Hepatocyte (in vitro differentiated cells): ENCODE measurements around the gene CETP. TPM values are rescaled to one million over a fixed set of nuclear protein-coding genes. Genes with fewer than 3 reads are reported as not detected.
"Not testable (repeated sequence)": the region's sequence is repeated elsewhere in the genome, so short reads cannot be mapped to it uniquely, and the experiment has no call there.

Experiments
- DNase-seq: peaks from one replicate; pipeline ENCODE4 v3.0.0-alpha.2; 2016; ENCODE audit warnings: low spot score
- H2AFZ ChIP-seq: fragments of 200-600 bp; sonication (generic); 2 replicates; pipeline ENCODE4 v1.6.0; 2016; ENCODE audit warnings: antibody characterized with exemption, mild to moderate bottlenecking
- H3K27ac ChIP-seq: fragments of 200-600 bp; sonication (generic); 2 replicates; pipeline ENCODE4 v1.5.1; 2016; ENCODE audit warnings: mild to moderate bottlenecking
- H3K27me3 ChIP-seq: fragments of 200-600 bp; sonication (generic); 2 replicates; pipeline ENCODE4 v1.6.1; 2016
- H3K36me3 ChIP-seq: fragments of 200-600 bp; sonication (generic); replicated peaks from 2 replicates; pipeline ENCODE4 v1.5.1; 2016; ENCODE audit warnings: low read depth; ENCODE audit not compliant: insufficient read depth
- H3K4me1 ChIP-seq: fragments of 200-600 bp; sonication (generic); 2 replicates; pipeline ENCODE4 v1.5.1; 2016; ENCODE audit warnings: mild to moderate bottlenecking, moderate library complexity; ENCODE audit not compliant: insufficient read depth
- H3K4me2 ChIP-seq: fragments of 200-600 bp; sonication (generic); 2 replicates; pipeline ENCODE4 v1.6.0; 2016
- H3K4me3 ChIP-seq: fragments of 200-600 bp; sonication (generic); 2 replicates; pipeline ENCODE4 v1.5.1; 2016; ENCODE audit warnings: mild to moderate bottlenecking
- H3K79me2 ChIP-seq: fragments of 200-600 bp; sonication (generic); 2 replicates; pipeline ENCODE4 v1.6.0; 2017; ENCODE audit warnings: mild to moderate bottlenecking
- H3K9me2 ChIP-seq: fragments of 200-600 bp; sonication (generic); replicated peaks from 2 replicates; pipeline ENCODE4 v1.6.0; 2017; ENCODE audit warnings: mild to moderate bottlenecking; ENCODE audit not compliant: insufficient read depth
- H3K9me3 ChIP-seq: fragments of 200-600 bp; sonication (generic); 2 replicates; pipeline ENCODE4 v1.5.1; 2016; ENCODE audit warnings: low read depth, mild to moderate bottlenecking
- H4K20me1 ChIP-seq: fragments of 200-600 bp; sonication (generic); 2 replicates; pipeline ENCODE4 v1.6.0; 2016; ENCODE audit warnings: mild to moderate bottlenecking; ENCODE audit not compliant: insufficient read depth, poor library complexity, severe bottlenecking
- CTCF ChIP-seq: fragments of 200-600 bp; sonication (generic); IDR thresholded peaks from 2 replicates; pipeline ENCODE4 v1.5.1; 2016; ENCODE audit warnings: antibody characterized with exemption, mild to moderate bottlenecking; ENCODE audit not compliant: poor library complexity
- EZH2 ChIP-seq: fragments of 200-600 bp; sonication (generic); IDR thresholded peaks from 2 replicates; pipeline ENCODE4 v1.6.1; 2016; ENCODE audit warnings: antibody characterized with exemption, mild to moderate bottlenecking, borderline replicate concordance
- EZH2phosphoT487 ChIP-seq: fragments of 200-600 bp; sonication (generic); IDR thresholded peaks from one replicate; pipeline ENCODE4 v1.6.1; 2018; ENCODE audit warnings: antibody characterized with exemption, mild to moderate bottlenecking, low read depth, moderate library complexity; ENCODE audit not compliant: unreplicated experiment, severe bottlenecking
- WGBS: methylation state at CpG from one replicate; pipeline ENCODE4 v1.1.6; 2016; ENCODE audit warnings: low lambda C conversion rate; ENCODE audit errors: missing lambda C conversion rate; 5-methylcytosine and 5-hydroxymethylcytosine counted together
- polyA plus RNA-seq: library from polyadenylated mRNA; unstranded; fragments of >200 nt; fragmentation: Nextera tagmentation; extraction: Ambion mirVana; gene quantifications from 2 replicates; pipeline ENCODE4 v1.2.1, GENCODE V29; 2016
- total RNA-seq: library from RNA; depleted of rRNA; stranded (reverse); fragments of >200 nt; gene quantifications from 2 replicates; pipeline ENCODE4 v1.2.3, GENCODE V29; 2014

Gene CETP
- total and polyA plus RNA-seq, 2 experiments from 2014 or later: not detected

GRCh38 chr16:57003439-57004386 is 42.0 kb downstream of the CETP start:
- no peaks in the 10 kb centered on the region for H3K9me2 ChIP-seq
- no peak overlapping the region for H3K27ac ChIP-seq
- WGBS: 88% methylated on average over 21 of the region's 22 CpGs
- DNase-seq: no peak
- no peaks in the 10 kb centered on the region for H3K79me2 ChIP-seq
- H3K36me3 ChIP-seq: no peaks in the 10 kb centered on the region
- no peaks in the 10 kb centered on the region for H3K4me1 ChIP-seq
- no peaks in the 10 kb centered on the region for H3K9me3 ChIP-seq
- H2AFZ ChIP-seq: no peak overlapping the region
- no peak overlapping the region for H3K4me3 ChIP-seq
- H4K20me1 ChIP-seq: no peaks in the 10 kb centered on the region
- TF ChIP-seq CTCF: no peak
- no peak for TF ChIP-seq EZH2
- TF ChIP-seq EZH2phosphoT487: no peak
- H3K4me2 ChIP-seq: no peak overlapping the region
- no peaks in the 10 kb centered on the region for H3K27me3 ChIP-seq

GRCh38 chr16:57004387-57005250 is 42.9 kb downstream of the CETP start:
- H3K4me2 ChIP-seq: no peak overlapping the region
- no peak for TF ChIP-seq EZH2

GRCh38 chr16:57005597-57005996 is 43.8 kb downstream of the CETP start:
- not testable (repeated sequence) for H3K36me3 ChIP-seq, H3K4me1 ChIP-seq, H3K27ac ChIP-seq, H3K9me3 ChIP-seq, H4K20me1 ChIP-seq, H3K4me3 ChIP-seq, H2AFZ ChIP-seq, H3K9me2 ChIP-seq, H3K79me2 ChIP-seq, DNase-seq, H3K4me2 ChIP-seq, H3K27me3 ChIP-seq
- WGBS: 92% methylated on average over 2 of the region's 2 CpGs

More at GRCh38 chr16:57004387-57005250, 42.9 kb downstream of the CETP start:
- H3K9me3 ChIP-seq: no peaks in the 10 kb centered on the region
- H3K4me1 ChIP-seq: no peaks in the 10 kb centered on the region
- no peak overlapping the region for H2AFZ ChIP-seq
- H3K4me3 ChIP-seq: no peak overlapping the region
- DNase-seq: no peak
- H3K9me2 ChIP-seq: no peaks in the 10 kb centered on the region
- H3K36me3 ChIP-seq: no peaks in the 10 kb centered on the region
- 69% methylated on average over 15 of the region's 15 CpGs for WGBS
- no peaks in the 10 kb centered on the region for H4K20me1 ChIP-seq
- no peak overlapping the region for H3K27ac ChIP-seq
- H3K79me2 ChIP-seq: no peaks in the 10 kb centered on the region
- H3K27me3 ChIP-seq: no peaks in the 10 kb centered on the region

GRCh38 chr16:57007050-57007449 is 45.3 kb downstream of the CETP start:
- Histone ChIP-seq H4K20me1 (no peaks in the 10 kb centered on the region), H3K9me3 (no peaks in the 10 kb centered on the region), H3K27me3 (no peaks in the 10 kb centered on the region), H3K4me3 (no peak overlapping the region), H3K9me2 (no peaks in the 10 kb centered on the region), H2AFZ (no peak overlapping the region), H3K27ac (no peak overlapping the region), H3K4me2 (no peak overlapping the region), H3K36me3 (no peaks in the 10 kb centered on the region), H3K4me1 (no peaks in the 10 kb centered on the region), H3K79me2 (no peaks in the 10 kb centered on the region)
- TF ChIP-seq EZH2phosphoT487: no peak
- no peak for TF ChIP-seq EZH2
- TF ChIP-seq CTCF: no peak
- DNase-seq: no peak
- WGBS: 83% methylated on average over 5 of the region's 5 CpGs
